Liver (tissue), 3 donors: Measurements from ENCODE around the gene PCSK4.

ENCODE experiments used
- EGR1 ChIP-seq, 2 donors: IDR thresholded peaks; 2 replicates each; pipeline ENCODE4 v1.6.1; 2016 to 2018; ENCODE audit warnings: antibody characterized with exemption in 2 of 2, low read depth in 2 of 2
- GABPA ChIP-seq, 2 donors: IDR thresholded peaks in 1 of 2; conservative IDR thresholded peaks in 1 of 2; 2 replicates each; pipeline ENCODE4 v1.6.1; 2016; ENCODE audit warnings: antibody characterized with exemption in 2 of 2, mild to moderate bottlenecking in 1 of 2, moderate library complexity in 1 of 2
- HNF4A ChIP-seq, 2 donors: conservative IDR thresholded peaks; 2 replicates each; pipeline ENCODE4 v1.6.1; 2016; ENCODE audit warnings: antibody characterized with exemption in 2 of 2, mild to moderate bottlenecking in 2 of 2
- HNF4G ChIP-seq: IDR thresholded peaks from 2 replicates; pipeline ENCODE4 v1.6.1; 2016; ENCODE audit warnings: antibody characterized with exemption
- JUND ChIP-seq, 2 donors: IDR thresholded peaks; 2 replicates each; pipeline ENCODE4 v1.6.1; 2016; ENCODE audit warnings: antibody characterized with exemption in 2 of 2
- RAD21 ChIP-seq, 2 donors: IDR thresholded peaks; 2 replicates each; pipeline ENCODE4 v1.6.1; 2016; ENCODE audit warnings: antibody characterized with exemption in 2 of 2, mild to moderate bottlenecking in 2 of 2
- RXRA ChIP-seq, 2 donors: IDR thresholded peaks; 2 replicates each; pipeline ENCODE4 v1.6.1; 2017 to 2018; ENCODE audit warnings: antibody characterized with exemption in 2 of 2, mild to moderate bottlenecking in 1 of 2
- TAF1 ChIP-seq: conservative IDR thresholded peaks from 2 replicates; pipeline ENCODE4 v1.6.1; 2016; ENCODE audit warnings: antibody characterized with exemption, mild to moderate bottlenecking
- TF ChIP-seq, protein P1 (sequence below): fragments of 150-350 bp; IDR thresholded peaks from 2 replicates; pipeline ENCODE4 v1.5.1; 2017; ENCODE audit warnings: improper control_type of control experiment, low read depth, low read length; ENCODE audit not compliant: missing input control
- TF ChIP-seq, protein P2 (sequence below): IDR thresholded peaks from 2 replicates; pipeline ENCODE4 v1.6.1; 2016; ENCODE audit warnings: antibody characterized with exemption
- TF ChIP-seq, protein P3 (sequence below): IDR thresholded peaks from 2 replicates; pipeline ENCODE4 v1.6.1; 2016; ENCODE audit warnings: antibody characterized with exemption
- TF ChIP-seq, protein P4 (sequence below): IDR thresholded peaks from 2 replicates; pipeline ENCODE4 v1.6.1; 2016; ENCODE audit warnings: antibody characterized with exemption, mild to moderate bottlenecking
- donor health status: healthy.
- donor health status: healthy.

DNA sequence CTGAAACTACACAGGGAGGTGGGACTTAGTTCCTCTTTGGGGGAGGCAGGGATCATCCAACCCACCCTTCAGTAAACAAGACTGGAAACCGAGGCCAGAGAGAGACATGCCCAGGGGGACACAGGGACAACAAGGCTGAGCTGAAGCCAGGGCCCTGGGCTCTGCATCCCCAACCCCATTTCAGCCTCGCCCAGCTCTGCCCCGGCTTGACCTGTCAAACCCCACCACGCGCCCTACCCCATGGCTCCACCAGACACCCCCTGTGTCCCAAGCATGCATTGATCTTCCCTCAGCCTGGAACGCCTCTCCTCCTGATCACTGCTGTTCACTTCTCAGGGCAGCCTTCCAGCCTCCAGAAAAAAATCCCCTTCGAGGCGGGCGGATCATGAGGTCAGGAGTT lies 42.2 kb downstream of the PCSK4 start:
- TF ChIP-seq, protein P1, sequence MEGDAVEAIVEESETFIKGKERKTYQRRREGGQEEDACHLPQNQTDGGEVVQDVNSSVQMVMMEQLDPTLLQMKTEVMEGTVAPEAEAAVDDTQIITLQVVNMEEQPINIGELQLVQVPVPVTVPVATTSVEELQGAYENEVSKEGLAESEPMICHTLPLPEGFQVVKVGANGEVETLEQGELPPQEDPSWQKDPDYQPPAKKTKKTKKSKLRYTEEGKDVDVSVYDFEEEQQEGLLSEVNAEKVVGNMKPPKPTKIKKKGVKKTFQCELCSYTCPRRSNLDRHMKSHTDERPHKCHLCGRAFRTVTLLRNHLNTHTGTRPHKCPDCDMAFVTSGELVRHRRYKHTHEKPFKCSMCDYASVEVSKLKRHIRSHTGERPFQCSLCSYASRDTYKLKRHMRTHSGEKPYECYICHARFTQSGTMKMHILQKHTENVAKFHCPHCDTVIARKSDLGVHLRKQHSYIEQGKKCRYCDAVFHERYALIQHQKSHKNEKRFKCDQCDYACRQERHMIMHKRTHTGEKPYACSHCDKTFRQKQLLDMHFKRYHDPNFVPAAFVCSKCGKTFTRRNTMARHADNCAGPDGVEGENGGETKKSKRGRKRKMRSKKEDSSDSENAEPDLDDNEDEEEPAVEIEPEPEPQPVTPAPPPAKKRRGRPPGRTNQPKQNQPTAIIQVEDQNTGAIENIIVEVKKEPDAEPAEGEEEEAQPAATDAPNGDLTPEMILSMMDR, result no peak
- TF ChIP-seq, protein P2, sequence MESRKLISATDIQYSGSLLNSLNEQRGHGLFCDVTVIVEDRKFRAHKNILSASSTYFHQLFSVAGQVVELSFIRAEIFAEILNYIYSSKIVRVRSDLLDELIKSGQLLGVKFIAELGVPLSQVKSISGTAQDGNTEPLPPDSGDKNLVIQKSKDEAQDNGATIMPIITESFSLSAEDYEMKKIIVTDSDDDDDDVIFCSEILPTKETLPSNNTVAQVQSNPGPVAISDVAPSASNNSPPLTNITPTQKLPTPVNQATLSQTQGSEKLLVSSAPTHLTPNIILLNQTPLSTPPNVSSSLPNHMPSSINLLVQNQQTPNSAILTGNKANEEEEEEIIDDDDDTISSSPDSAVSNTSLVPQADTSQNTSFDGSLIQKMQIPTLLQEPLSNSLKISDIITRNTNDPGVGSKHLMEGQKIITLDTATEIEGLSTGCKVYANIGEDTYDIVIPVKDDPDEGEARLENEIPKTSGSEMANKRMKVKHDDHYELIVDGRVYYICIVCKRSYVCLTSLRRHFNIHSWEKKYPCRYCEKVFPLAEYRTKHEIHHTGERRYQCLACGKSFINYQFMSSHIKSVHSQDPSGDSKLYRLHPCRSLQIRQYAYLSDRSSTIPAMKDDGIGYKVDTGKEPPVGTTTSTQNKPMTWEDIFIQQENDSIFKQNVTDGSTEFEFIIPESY, result no peak
- TF ChIP-seq TAF1, result no peak
- TF ChIP-seq, protein P3, sequence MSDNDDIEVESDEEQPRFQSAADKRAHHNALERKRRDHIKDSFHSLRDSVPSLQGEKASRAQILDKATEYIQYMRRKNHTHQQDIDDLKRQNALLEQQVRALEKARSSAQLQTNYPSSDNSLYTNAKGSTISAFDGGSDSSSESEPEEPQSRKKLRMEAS, result no peak
- TF ChIP-seq, protein P4, sequence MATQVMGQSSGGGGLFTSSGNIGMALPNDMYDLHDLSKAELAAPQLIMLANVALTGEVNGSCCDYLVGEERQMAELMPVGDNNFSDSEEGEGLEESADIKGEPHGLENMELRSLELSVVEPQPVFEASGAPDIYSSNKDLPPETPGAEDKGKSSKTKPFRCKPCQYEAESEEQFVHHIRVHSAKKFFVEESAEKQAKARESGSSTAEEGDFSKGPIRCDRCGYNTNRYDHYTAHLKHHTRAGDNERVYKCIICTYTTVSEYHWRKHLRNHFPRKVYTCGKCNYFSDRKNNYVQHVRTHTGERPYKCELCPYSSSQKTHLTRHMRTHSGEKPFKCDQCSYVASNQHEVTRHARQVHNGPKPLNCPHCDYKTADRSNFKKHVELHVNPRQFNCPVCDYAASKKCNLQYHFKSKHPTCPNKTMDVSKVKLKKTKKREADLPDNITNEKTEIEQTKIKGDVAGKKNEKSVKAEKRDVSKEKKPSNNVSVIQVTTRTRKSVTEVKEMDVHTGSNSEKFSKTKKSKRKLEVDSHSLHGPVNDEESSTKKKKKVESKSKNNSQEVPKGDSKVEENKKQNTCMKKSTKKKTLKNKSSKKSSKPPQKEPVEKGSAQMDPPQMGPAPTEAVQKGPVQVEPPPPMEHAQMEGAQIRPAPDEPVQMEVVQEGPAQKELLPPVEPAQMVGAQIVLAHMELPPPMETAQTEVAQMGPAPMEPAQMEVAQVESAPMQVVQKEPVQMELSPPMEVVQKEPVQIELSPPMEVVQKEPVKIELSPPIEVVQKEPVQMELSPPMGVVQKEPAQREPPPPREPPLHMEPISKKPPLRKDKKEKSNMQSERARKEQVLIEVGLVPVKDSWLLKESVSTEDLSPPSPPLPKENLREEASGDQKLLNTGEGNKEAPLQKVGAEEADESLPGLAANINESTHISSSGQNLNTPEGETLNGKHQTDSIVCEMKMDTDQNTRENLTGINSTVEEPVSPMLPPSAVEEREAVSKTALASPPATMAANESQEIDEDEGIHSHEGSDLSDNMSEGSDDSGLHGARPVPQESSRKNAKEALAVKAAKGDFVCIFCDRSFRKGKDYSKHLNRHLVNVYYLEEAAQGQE, result no peak
- no peak for TF ChIP-seq RXRA (IDR thresholded peaks at IDR 0.05)
- no peak for TF ChIP-seq EGR1 (IDR thresholded peaks at IDR 0.05; ENCODE audit: low read depth in 2 of 2)
- no peak for TF ChIP-seq GABPA (IDR thresholded peaks at IDR 0.05 in 1 of 2, conservative IDR thresholded peaks at IDR 0.05 in 1 of 2)
- TF ChIP-seq RAD21 (IDR thresholded peaks at IDR 0.05), result no peak
- TF ChIP-seq JUND (IDR thresholded peaks at IDR 0.05), result no peak
- no peak for TF ChIP-seq HNF4G
- no peak for TF ChIP-seq HNF4A (conservative IDR thresholded peaks at IDR 0.05)
